Loucy (cell line): ENCODE results near the gene CDH9.

Experiments used
- H2AFZ ChIP-seq: fragments of 200-600 bp; sonication (generic); 2 replicates; pipeline ENCODE4 v1.6.0; 2016; ENCODE audit warnings: antibody characterized with exemption, mild to moderate bottlenecking, low read length, moderate library complexity
- H3F3A ChIP-seq: fragments of 200-600 bp; 2 replicates; pipeline ENCODE4 v1.6.0; 2016; ENCODE audit warnings: antibody characterized with exemption, low read depth, mild to moderate bottlenecking
- H3K27me3 ChIP-seq: fragments of 200-600 bp; sonication (generic); 2 replicates; pipeline ENCODE4 v1.6.1; 2014; ENCODE audit warnings: low read length, mild to moderate bottlenecking; ENCODE audit not compliant: insufficient read depth, poor library complexity, severe bottlenecking
- H3K36me3 ChIP-seq: fragments of 200-600 bp; sonication (generic); 2 replicates; pipeline ENCODE4 v1.6.1; 2016; ENCODE audit warnings: low read length; ENCODE audit not compliant: insufficient read depth
- H3K4me1 ChIP-seq: fragments of 200-600 bp; sonication (generic); 2 replicates; pipeline ENCODE4 v1.5.1; 2014; ENCODE audit warnings: low read length, mild to moderate bottlenecking; ENCODE audit not compliant: insufficient read depth, poor library complexity, severe bottlenecking
- H3K4me2 ChIP-seq: fragments of 200-600 bp; sonication (generic); 2 replicates; pipeline ENCODE4 v1.6.0; 2014; ENCODE audit warnings: antibody characterized with exemption, low read length, low read depth, mild to moderate bottlenecking; ENCODE audit not compliant: poor library complexity, severe bottlenecking
- H3K4me3 ChIP-seq: fragments of 200-600 bp; sonication (generic); 2 replicates; pipeline ENCODE4 v1.5.1; 2014; ENCODE audit warnings: low read length, mild to moderate bottlenecking, mixed read lengths; ENCODE audit not compliant: poor library complexity, severe bottlenecking
- H3K79me2 ChIP-seq: fragments of 200-600 bp; sonication (generic); 2 replicates; pipeline ENCODE4 v1.6.1; 2014; ENCODE audit warnings: low read length; ENCODE audit not compliant: insufficient read depth
- H3K9ac ChIP-seq: fragments of 200-600 bp; sonication (generic); 2 replicates; pipeline ENCODE4 v1.6.0; 2014; ENCODE audit warnings: mild to moderate bottlenecking, low read depth, low read length, moderate library complexity; ENCODE audit not compliant: poor library complexity, severe bottlenecking
- H3K9me2 ChIP-seq: fragments of 200-600 bp; sonication (generic); replicated peaks from 2 replicates; pipeline ENCODE4 v1.6.1; 2016; ENCODE audit warnings: low read depth, low read length, mixed read lengths
- H3K9me3 ChIP-seq: fragments of 200-600 bp; sonication (generic); 2 replicates; pipeline ENCODE4 v1.6.1; 2014; ENCODE audit warnings: mild to moderate bottlenecking, antibody characterized with exemption, low read length, low read depth; ENCODE audit not compliant: insufficient read depth
- H4K20me1 ChIP-seq: fragments of 200-600 bp; sonication (generic); 2 replicates; pipeline ENCODE4 v1.6.0; 2014; ENCODE audit warnings: antibody characterized with exemption, low read length, mild to moderate bottlenecking; ENCODE audit not compliant: insufficient read depth, poor library complexity, severe bottlenecking
- EZH2phosphoT487 ChIP-seq: fragments of 200-600 bp; IDR thresholded peaks from 2 replicates; pipeline ENCODE4 v1.6.1; 2018; ENCODE audit warnings: antibody characterized with exemption, mild to moderate bottlenecking, moderate library complexity, borderline replicate concordance
- TF ChIP-seq, protein P1 (sequence below): fragments of 200-600 bp; sonication (generic); conservative IDR thresholded peaks from 2 replicates; pipeline ENCODE4 v1.5.1; 2014; ENCODE audit warnings: mild to moderate bottlenecking, antibody characterized with exemption, low read length

Gene CDH9

GRCh38 chr5:27080147-27080546, 41.8 kb upstream of the CDH9 start:
- Histone ChIP-seq H3F3A (no peaks in the 10 kb centered on the region), H3K4me2 (no peak overlapping the region), H3K4me3 (no peak overlapping the region), H3K4me1 (no peaks in the 10 kb centered on the region), H3K9ac (no peak overlapping the region), H3K9me2 (no peaks in the 10 kb centered on the region), H3K27me3 (no peaks in the 10 kb centered on the region), H2AFZ (no peak overlapping the region), H4K20me1 (no peaks in the 10 kb centered on the region), H3K9me3 (no peaks in the 10 kb centered on the region), H3K79me2 (no peaks in the 10 kb centered on the region), H3K36me3 (no peaks in the 10 kb centered on the region)
- TF ChIP-seq, protein P1, sequence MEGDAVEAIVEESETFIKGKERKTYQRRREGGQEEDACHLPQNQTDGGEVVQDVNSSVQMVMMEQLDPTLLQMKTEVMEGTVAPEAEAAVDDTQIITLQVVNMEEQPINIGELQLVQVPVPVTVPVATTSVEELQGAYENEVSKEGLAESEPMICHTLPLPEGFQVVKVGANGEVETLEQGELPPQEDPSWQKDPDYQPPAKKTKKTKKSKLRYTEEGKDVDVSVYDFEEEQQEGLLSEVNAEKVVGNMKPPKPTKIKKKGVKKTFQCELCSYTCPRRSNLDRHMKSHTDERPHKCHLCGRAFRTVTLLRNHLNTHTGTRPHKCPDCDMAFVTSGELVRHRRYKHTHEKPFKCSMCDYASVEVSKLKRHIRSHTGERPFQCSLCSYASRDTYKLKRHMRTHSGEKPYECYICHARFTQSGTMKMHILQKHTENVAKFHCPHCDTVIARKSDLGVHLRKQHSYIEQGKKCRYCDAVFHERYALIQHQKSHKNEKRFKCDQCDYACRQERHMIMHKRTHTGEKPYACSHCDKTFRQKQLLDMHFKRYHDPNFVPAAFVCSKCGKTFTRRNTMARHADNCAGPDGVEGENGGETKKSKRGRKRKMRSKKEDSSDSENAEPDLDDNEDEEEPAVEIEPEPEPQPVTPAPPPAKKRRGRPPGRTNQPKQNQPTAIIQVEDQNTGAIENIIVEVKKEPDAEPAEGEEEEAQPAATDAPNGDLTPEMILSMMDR = no peak
- no peak for TF ChIP-seq EZH2phosphoT487

GRCh38 chr5:27062451-27062850, 24.1 kb upstream of the CDH9 start:
- H3K9me2 ChIP-seq = no peaks in the 10 kb centered on the region

GRCh38 chr5:27048510-27048909, 10.1 kb upstream of the CDH9 start:
- Histone ChIP-seq H2AFZ (no peak overlapping the region), H3K4me1 (no peaks in the 10 kb centered on the region), H3K4me3 (no peak overlapping the region)

More at GRCh38 chr5:27062451-27062850, 24.1 kb upstream of the CDH9 start:
- Histone ChIP-seq H3K9ac (no peak overlapping the region), H3K36me3 (no peaks in the 10 kb centered on the region), H3F3A (no peaks in the 10 kb centered on the region), H3K79me2 (no peaks in the 10 kb centered on the region), H3K27me3 (no peaks in the 10 kb centered on the region), H2AFZ (no peak overlapping the region), H3K4me3 (no peak overlapping the region), H3K9me3 (no peaks in the 10 kb centered on the region), H4K20me1 (no peaks in the 10 kb centered on the region), H3K4me2 (no peak overlapping the region), H3K4me1 (no peaks in the 10 kb centered on the region)
- TF ChIP-seq EZH2phosphoT487 = no peak
- TF ChIP-seq, protein P1 = no peak

More at GRCh38 chr5:27048510-27048909, 10.1 kb upstream of the CDH9 start:
- H4K20me1 ChIP-seq = no peaks in the 10 kb centered on the region
- H3K79me2 ChIP-seq = no peaks in the 10 kb centered on the region
- no peak overlapping the region for H3K9ac ChIP-seq
- H3K36me3 ChIP-seq = no peaks in the 10 kb centered on the region
- H3K9me2 ChIP-seq = no peaks in the 10 kb centered on the region
- H3K4me2 ChIP-seq = no peak overlapping the region
- H3K27me3 ChIP-seq = no peaks in the 10 kb centered on the region
- TF ChIP-seq EZH2phosphoT487 = no peak
- TF ChIP-seq, protein P1 = no peak
- H3K9me3 ChIP-seq = no peaks in the 10 kb centered on the region
- no peaks in the 10 kb centered on the region for H3F3A ChIP-seq
